GF-D8 (cell line): ENCODE measurements around the gene ARMC5.
"Not testable (repeated sequence)": the region's sequence is repeated elsewhere in the genome, so short reads cannot be mapped to it uniquely, and the experiment has no call there.

Experiments used
- DNase-seq: peaks from one replicate; lab custom pipeline; 2025; lab: John Stamatoyannopoulos, UW

Gene ARMC5

DNA sequence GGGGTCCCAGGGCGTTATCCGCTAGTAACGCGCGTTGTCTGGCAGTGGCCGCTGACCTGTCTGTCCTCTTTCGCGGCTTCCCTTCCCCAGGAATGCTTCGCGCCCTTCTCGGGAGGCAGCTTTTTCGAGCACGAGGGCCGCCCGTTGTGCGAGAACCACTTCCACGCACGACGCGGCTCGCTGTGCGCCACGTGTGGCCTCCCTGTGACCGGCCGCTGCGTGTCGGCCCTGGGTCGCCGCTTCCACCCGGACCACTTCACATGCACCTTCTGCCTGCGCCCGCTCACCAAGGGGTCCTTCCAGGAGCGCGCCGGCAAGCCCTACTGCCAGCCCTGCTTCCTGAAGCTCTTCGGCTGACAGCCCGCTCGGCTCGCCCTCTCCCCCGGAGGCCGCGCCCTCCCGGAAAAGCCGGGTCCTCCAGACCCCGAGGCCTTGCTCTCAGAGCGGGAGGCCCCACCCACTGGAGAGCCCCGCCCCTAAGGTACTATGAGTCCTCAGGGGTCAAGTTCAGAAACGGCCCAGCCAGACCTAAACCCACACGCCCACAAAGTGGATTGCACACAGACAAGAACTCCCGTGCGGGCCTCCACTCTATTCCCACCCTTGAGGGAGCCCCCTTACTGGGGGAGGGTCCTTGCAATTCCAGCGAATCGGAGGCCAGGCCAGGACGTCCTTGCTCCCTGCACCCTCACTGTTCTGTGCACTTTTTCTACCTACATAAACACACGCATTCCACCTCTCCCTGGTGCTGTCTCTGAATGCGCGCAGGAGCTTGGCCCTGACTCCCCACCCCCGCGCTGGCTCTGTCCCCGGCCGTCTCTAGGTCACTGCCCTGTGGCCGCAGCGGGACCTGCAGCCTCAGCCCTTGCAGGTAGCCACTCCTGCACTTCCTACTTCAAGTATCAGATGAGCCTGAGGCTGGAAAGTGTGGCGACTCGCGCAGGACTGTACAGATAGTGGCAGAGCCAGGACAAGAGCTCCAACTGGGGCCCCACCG, 18.2 kb downstream of the ARMC5 start:
- DNase-seq: peak; percentile 56

DNA sequence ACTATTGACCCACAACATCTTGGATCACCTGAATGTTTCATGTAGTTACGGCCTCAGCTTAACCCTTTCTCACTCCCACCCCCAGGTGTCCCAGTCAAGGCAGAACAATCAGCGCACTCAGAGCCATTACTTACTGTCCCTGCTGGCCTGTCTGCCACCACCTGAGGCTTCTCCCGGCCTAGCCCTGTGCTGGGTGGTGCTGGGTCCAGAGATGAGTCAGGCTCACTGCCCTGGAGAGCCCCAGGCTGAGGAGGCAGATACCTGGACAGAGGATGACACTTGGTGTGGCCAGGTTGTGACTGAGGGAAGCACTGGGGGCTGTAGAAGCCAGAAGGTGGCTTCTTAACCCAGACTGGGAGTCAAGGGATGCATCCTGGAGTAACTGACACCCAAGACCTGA, 19.7 kb downstream of the ARMC5 start:
- no peak for DNase-seq

DNA sequence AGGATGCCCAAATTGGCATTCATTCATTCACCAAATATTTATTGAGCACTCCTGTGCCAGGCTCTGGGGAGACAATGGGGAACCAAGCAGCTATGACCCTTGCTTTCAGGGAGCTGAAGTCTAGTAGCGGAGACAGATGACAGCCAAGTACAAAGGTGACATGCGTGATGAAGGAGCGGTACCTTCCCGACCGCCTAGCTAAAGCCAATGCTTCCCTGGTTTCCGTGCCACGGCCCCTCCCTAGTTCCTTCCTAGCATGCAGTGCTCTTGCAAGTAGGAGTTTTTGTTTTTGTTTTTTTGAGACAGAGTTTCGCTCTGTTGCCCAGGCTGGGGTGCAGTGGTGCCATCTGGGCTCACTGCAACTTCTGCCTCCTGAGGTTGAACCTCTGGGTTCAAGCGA, 20.4 kb downstream of the ARMC5 start:
- DNase-seq: no peak

DNA sequence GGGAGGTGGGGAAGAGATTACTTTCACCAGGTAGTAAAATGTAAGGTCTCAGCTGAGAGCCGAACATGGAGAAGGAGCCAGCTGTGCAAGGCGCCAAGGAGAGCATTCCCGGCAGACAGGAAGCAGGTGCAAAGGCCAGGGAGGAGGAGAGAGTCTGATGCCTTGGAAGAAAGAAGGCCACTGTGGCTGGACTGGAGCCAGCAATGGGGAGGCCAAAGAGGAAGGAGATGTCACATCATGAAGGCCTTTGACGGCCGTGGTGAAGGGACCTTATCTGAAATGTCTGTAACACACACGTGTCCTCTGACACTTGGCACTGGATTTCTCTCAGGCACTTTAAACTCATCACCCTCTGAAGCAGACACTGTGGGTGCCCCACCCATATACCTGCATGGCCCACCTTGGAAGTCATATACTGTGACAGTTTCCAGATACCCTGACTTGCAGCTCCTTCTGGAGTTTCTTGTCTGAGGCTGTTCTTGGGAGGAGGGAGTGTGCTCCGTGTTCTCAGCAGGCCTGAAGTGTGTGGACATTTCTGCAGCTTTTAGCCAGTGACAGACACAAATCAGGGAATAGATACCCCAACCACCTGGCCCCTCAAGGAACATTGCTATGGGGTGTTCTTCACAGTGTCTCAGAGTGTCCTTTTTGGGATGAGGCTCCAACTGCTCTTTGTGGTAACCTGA, 21.7 kb downstream of the ARMC5 start:
- DNase-seq: peak; percentile 6

DNA sequence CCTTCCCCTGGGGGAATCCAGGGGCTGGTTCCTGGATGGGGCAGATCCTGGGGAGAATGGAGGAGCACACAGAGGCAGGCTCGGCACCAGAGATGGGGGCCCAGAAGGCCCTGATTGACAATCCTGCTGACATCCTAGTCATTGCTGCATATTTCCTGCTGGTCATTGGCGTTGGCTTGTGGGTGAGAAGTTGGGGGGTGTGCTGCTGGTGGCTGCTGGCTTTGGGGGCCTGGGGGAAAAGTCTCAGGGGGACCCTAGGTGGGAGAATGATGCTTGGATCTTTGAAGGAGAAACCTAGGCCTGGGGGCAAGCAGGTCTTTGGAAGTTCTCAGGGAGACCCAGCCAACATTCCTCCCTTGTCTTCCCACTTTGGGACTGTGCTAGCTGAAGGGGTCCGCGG, 23.8 kb downstream of the ARMC5 start, which contains the start of gene SLC5A2:
Gene SLC5A2 (plus strand): TSS at position 43 of the 400 bp plus-strand sequence. CDS start 14 bp downstream, at position 57.
- DNase-seq: no peak

DNA sequence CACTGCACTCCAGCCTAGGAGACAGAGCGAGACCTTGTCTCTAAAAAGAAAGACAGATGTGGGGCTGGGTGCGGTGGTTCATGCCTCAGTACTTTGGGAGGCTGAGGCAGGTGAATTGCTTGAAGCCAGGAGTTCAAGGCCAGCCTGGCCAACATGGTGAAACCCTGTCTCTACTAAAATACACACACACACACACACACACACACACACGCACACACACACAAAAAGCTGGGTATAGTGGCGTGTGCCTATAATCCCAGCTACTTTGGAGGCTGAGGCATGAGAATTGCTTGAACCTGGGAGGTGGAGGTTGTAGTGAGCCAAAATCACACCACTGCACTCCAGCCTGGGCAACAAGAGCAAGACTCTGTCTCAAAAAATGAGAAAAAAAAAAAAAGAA, 24.7 kb downstream of the ARMC5 start:
- DNase-seq: not testable (repeated sequence)

DNA sequence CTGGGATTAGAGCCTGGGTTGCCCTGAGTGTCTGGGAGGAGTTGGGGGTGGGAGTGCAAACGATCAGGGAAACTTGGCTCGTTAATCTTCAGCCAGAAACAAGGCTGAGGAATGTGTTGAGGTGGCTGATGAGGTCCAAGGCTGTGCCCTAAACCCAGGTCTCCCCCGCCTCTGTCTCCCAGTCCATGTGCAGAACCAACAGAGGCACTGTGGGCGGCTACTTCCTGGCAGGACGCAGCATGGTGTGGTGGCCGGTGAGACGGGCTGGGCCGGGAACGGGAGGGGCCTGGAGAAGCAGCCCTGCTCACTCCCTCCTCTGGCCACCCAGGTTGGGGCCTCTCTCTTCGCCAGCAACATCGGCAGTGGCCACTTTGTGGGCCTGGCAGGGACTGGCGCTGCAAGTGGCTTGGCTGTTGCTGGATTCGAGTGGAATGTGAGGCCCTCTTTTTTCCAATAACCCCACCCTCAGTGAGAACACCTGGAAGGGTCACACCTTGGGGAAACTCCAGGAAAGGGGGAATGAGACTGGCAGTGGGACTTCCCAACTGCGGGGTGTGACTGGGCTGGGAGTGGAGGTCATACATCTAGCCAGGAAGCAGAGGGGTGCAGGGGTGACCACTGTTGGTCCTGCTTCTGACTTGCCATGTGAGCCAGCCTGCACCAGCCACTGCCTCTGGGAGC, 25.3 kb downstream of the ARMC5 start:
- DNase-seq: no peak

DNA sequence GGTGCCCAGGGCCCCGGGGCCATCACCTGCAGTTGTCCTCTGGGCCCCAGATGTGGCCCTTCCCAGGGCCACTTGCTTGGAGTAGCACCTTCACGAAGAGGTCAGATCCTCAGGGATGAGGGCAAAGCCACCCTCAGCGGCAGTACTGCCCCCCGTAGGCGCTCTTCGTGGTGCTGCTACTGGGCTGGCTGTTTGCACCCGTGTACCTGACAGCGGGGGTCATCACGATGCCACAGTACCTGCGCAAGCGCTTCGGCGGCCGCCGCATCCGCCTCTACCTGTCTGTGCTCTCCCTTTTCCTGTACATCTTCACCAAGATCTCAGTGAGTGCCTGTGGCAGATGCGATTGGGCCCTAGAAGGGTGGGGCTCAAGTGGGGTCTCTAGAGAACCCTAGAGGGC, 26.3 kb downstream of the ARMC5 start:
- no peak for DNase-seq

DNA sequence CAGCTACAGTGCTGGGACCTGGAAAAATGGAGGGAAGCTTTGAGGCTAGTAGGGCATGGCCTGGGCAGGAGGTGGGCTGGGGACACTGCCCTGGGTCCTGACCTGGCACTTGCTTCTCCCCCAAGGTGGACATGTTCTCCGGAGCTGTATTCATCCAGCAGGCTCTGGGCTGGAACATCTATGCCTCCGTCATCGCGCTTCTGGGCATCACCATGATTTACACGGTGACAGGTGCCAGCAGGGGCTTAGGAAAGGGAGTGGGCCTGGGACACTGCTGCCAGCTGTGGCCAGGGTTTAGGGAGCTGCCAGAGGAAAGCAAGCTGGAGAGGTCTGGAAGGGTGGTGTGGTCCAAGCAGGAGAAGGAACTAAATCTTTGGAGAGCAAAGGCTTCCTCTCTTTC, 26.7 kb downstream of the ARMC5 start:
- DNase-seq: no peak

DNA sequence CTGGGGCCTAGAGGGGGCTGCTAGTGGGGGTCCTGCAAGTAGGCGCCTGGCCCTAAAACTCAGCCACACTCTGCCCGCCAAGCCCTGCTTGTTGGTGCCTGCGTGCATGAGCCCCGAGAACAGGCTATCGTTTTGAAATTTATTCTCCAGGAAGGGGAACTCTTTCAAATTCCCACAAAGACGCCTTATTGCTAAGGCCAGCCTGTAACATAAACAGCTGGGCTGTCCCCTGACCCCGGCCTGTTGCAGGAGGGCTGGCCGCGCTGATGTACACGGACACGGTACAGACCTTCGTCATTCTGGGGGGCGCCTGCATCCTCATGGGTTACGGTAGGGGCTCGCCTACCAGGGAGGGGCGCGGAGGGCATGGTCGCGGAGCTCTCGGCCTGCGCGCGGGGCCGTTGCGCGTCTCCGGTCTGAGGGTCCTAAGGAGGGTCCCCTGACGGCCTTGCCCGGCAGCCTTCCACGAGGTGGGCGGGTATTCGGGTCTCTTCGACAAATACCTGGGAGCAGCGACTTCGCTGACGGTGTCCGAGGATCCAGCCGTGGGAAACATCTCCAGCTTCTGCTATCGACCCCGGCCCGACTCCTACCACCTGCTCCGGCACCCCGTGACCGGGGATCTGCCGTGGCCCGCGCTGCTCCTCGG, 27.9 kb downstream of the ARMC5 start:
- no peak for DNase-seq

DNA sequence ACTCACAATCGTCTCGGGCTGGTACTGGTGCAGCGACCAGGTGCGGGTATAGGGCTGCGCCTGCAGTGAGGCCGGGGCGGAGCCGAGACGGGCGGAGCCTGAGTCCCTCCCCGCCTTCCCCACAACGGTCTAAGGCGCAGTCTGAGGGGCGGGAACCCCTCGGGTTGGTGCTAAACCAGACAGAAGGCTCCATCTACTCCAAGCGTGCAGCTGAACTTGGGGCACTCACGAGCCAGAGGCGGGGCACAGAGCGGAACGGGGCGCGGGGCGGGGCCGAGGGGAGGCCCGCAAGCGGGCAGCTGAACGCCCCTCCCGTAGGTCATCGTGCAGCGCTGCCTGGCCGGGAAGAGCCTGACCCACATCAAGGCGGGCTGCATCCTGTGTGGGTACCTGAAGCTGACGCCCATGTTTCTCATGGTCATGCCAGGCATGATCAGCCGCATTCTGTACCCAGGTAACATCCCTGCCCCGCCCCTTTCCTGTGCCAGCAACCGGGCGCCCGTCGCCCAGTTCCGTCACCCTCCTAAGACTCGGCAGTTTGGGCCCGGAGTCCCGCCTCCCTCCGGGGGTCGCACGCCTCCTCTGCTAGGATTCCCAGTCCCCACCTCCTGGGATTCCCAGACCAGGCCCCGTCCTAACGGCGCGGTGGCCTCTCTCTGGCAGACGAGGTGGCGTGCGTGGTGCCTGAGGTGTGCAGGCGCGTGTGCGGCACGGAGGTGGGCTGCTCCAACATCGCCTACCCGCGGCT, 28.6 kb downstream of the ARMC5 start:
- no peak for DNase-seq

DNA sequence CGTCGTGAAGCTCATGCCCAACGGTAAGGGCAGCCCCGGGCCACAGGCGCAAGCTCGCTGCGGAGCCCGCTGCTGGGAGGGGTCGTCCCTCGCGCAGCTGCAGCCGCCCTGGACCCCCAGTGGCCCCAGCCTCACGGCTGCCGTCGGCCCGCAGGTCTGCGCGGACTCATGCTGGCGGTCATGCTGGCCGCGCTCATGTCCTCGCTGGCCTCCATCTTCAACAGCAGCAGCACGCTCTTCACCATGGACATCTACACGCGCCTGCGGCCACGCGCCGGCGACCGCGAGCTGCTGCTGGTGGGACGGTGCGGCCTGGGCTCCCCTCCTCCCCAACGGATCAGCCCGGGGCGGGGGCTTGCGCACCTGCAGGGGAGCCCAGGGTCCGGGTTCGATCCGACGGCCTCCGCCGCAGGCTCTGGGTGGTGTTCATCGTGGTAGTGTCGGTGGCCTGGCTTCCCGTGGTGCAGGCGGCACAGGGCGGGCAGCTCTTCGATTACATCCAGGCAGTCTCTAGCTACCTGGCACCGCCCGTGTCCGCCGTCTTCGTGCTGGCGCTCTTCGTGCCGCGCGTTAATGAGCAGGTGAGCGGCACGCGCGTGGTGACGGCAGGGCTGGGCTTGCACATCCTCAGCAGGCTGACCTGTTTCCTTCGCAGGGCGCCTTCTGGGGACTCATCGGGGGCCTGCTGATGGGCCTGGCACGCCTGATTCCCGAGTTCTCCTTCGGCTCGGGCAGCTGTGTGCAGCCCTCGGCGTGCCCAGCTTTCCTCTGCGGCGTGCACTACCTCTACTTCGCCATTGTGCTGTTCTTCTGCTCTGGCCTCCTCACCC, 29.4 kb downstream of the ARMC5 start:
- DNase-seq: no peak

DNA sequence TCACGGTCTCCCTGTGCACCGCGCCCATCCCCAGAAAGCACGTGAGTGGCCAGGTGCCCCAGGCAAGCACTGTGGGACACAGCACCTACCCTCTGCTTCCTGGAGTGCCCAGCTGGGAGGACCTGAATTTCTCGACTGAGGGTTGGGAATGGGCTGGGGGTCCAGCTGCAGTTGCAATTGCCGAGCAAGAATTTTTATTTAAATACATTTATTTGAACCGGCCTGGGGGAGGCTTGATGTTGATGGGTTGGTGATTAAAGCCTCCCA, 29.9 kb downstream of the ARMC5 start:
- no peak for DNase-seq

DNA sequence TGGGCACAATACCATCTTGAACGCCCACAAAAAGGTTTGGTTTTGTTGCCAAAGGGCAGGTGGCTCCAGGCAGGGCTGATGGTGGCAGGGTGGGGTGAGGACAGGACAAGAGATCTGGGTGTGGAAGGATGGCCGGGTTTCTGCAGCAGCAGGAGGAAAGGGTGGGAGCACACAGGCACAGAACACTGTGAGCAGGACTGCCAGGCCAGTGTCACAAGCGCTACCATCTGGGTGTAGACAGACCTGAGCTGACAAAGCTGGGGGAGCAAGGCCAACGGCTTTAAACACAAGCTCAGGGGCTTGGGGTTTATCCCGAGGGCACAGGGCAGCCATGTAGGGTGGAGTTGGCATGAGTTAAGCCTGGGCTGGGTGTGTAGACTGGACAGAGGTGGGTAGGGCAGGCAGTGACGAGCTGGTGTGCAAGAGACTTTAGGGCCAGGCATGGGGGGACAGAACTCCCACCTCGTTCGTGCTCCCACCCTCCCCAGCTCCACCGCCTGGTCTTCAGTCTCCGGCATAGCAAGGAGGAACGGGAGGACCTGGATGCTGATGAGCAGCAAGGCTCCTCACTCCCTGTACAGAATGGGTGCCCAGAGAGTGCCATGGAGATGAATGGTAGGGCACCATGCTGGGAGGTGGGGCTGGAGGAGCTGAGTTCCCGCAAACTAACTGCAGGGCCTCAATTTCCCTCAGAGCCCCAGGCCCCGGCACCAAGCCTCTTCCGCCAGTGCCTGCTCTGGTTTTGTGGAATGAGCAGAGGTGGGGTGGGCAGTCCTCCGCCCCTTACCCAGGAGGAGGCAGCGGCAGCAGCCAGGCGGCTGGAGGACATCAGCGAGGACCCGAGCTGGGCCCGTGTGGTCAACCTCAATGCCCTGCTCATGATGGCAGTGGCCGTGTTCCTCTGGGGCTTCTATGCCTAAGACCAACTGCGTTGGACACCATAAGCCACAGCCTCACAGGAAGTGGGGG, 30.6 kb downstream of the ARMC5 start:
- DNase-seq: no peak

DNA sequence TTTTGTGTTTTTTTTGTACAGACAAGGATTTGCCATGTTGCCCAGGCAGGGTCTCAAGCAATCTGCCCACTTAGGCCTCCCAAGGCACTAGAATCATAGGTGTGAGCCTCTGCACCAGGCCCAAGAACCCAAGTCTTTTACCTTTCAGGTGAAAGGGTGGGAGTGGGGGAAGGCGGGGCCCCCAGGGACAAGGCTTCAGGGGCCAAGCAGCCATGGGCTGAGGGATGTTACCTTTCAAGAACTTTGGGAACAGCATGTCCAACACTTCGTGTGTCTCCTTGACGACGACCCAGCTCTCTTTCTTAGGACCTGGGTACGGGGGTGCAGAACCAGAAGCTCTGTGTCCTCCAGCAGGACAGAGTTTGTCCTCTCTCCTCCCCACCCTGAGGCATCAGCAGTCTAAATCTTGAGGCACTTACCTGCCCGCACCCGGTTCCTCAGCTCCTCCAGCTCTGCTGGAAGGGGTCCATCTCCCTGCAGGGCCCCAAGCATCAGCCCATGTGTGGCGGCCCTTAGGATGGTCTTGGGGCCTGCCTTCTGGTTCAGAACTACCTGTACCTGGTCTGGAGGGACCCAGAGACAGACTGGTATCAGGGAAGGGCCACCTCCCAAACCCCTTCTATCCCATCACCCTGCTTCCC, 32.6 kb downstream of the ARMC5 start:
- DNase-seq: no peak

DNA sequence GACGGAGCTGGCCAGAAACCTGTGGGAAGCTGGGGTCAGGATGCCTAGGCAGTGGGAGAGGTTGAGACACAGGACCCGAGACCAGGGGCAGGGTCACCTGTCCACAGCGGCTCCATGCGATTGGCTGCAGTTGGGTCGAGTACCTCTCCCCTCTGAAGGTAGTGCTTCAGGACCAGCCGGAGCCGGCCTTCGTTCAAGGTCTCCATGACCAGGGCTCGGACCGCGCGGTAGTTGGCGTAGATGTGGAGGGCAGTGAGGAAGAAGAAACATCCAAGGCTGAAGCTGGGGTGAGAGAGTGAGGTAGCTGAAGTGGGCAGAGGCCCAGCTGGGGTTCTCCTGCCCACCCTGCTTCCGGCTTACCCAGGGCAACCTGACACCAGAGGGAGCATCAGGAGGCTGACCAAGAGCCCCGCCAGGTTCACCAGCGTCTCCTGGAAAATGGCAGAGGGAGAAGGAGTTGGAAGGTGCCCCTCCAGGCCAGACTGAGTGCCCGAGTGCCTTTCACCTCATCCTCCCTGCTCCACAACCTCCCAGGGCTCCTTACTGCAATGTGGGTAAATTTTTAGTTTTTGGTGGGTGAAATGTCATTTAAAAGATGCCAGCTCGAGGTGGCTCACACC, 34.3 kb downstream of the ARMC5 start:
- DNase-seq: no peak

DNA sequence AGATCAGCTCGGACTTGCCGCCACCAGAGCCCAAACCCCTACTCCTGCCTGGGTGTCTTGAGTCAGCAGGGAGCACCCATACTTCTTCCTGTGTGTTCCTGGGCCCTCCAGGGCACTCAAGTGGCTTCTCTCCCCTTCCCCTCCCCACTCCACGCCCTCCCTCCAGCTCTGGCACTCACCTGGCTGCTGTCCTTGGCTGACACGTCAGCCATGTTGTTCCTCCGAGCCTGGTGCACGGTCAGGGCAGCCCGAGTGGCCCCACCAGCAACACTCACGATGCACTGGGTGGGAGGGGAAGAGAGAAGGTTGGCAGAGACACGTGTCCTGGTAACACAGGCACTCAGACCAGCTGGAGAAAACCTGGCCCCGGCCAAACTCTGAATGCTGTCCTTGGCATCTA, 37.4 kb downstream of the ARMC5 start:
- DNase-seq: no peak

DNA sequence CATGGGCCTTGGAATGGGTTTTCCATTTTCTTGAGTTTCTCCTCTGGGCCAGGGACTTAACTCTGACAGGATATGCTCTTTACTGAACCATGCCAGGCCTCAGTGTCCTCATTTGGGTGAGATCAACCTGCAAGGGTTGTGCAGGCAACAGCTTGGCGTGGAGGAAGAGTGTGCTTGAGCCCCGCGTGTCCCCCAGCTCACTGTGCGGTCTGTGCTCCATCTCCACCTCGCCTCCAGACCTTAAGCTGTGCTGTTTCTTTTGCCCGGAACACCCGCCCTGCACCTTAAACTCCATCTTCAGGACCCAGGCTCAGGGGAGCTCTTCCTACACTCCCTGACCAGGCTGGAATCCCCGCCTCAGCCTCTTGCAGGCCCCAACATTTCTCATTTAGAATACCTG, 39.2 kb downstream of the ARMC5 start:
- DNase-seq: no peak

DNA sequence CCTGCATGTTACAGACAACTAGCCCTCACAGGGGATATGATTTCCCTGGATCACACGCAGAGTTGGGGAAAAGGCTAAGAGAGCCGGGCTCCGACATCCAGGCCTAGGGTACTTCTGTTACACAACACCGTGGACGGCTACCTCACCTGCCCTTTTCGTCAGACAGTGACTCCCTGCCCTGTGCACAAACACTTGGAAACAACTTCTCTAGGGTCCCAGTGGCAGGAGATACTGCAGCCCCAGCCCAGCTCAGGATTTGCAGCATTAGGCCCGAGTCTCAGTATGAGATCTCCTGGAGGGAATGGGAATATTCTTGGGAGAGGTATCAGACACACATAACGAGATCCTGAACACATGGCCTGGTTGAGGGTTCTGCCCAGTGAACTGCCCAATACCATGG, 40.6 kb downstream of the ARMC5 start:
- DNase-seq: no peak
